Ovary (tissue), 9 donors: Measurements from ENCODE around the gene GOSR1. TPM values are rescaled to one million over a fixed set of nuclear protein-coding genes. Genes with fewer than 3 reads are reported as not detected.
"Not testable (repeated sequence)": the region's sequence is repeated elsewhere in the genome, so short reads cannot be mapped to it uniquely, and the experiment has no call there.

Source experiments
- DNase-seq, 5 donors: peaks; one replicate each; pipeline ENCODE4 v3.0.0-alpha.2; 2019 to 2020
- H3K27ac ChIP-seq, 2 donors: fragments of 200-600 bp; one replicate each; pipeline versions ENCODE4 v1.5.1 to v1.8.0; 2019 to 2022
- H3K27me3 ChIP-seq: fragments of 200-600 bp; one replicate; pipeline ENCODE4 v1.8.0; 2022
- H3K36me3 ChIP-seq: fragments of 200-600 bp; sonication (generic); one replicate; pipeline ENCODE4 v1.5.1; 2019
- H3K4me1 ChIP-seq: one replicate; pipeline ENCODE4 v1.8.1; 2013; ENCODE audit warnings: mild to moderate bottlenecking, moderate library complexity; ENCODE audit not compliant: insufficient read depth
- H3K4me3 ChIP-seq: fragments of 200-600 bp; sonication (generic); one replicate; pipeline ENCODE4 v1.5.1; 2017
- H3K9me3 ChIP-seq, 2 donors: fragments of 200-600 bp in 1 of 2; sonication (generic) in 1 of 2; one replicate each; pipeline versions ENCODE4 v1.5.1 to v1.8.1; 2013 to 2019; ENCODE audit warnings: mild to moderate bottlenecking in 1 of 2, moderate library complexity in 1 of 2
- CTCF ChIP-seq, 3 donors: fragments of 450-650 bp in 2 of 3; fragments of 200-600 bp in 1 of 3; IDR thresholded peaks; one replicate each; pipeline versions ENCODE4 v1.5.1 to v1.8.0; 2016 to 2022; ENCODE audit warnings: antibody characterized with exemption in 3 of 3, mild to moderate bottlenecking in 1 of 3
- EP300 ChIP-seq: sonication (generic); formaldehyde crosslinking; IDR thresholded peaks from one replicate; pipeline ENCODE4 v1.6.1; 2017; ENCODE audit warnings: antibody characterized with exemption
- POLR2A ChIP-seq: fragments of 450-650 bp; IDR thresholded peaks from one replicate; pipeline ENCODE4 v1.6.1; 2017; ENCODE audit warnings: antibody characterized with exemption, mild to moderate bottlenecking, moderate library complexity
- WGBS, 3 donors: extraction: QIAGEN DNeasy Blood & Tissue Kit in 1 of 3; methylation state at CpG; one replicate each; pipeline versions ENCODE4 v1.1.5 to v1.1.7; 2013 to 2017; 5-methylcytosine and 5-hydroxymethylcytosine counted together
- intact Hi-C, 4 donors: fragments of 100-400 bp; cut with DNase I; formaldehyde crosslinking; loops; one replicate each; pipeline versions ENCODE4 v1.11.0 to v1.15.1; 2022 to 2023
- polyA plus RNA-seq, 2 donors: library from polyadenylated mRNA; stranded (reverse); fragments of 200-250 nt in 1 of 2; fragments of 350-450 nt in 1 of 2; fragmentation: Illumina TruSeq in 1 of 2; extraction: RNeasy Lipid Tissue Mini Kit (QIAGEN cat#74804) in 1 of 2; gene quantifications; one replicate each; pipeline ENCODE4 v1.2.3, GENCODE V29; 2013 to 2014
- total RNA-seq, 7 donors: library from RNA; depleted of rRNA in 2 of 7; stranded (reverse); fragments of >200 nt in 2 of 7; fragmentation: NEBNext Ultra II Directional in 3 of 7; extraction: Animal tissue kit (Norgen Biotek cat#: 25700) in 3 of 7; gene quantifications; one replicate each; pipeline versions ENCODE4 v1.1.0 to v1.2.4, GENCODE V29; 2016 to 2023
- donor health status: DM: no; HTN: no; CAD: no; lungs with moderate emphysema.
- donor health status: DM: no; HTN: no; CAD: no.
- donor health status: Bipolar disorder and iron deficiency.
- donor health status: DM: yes; HTN: yes; CAD: no.
- donor health status: DM: no; HTN: no; CAD: no.
- donor health status: DM: yes; HTN: yes; CAD: no.

The GOSR1 gene
- total and polyA plus RNA-seq, 9 donors, result 19.1 to 66.9 (median 53.9) TPM

GRCh38 chr17:30552994-30553566 lies 75.9 kb downstream of the GOSR1 start:
- peak in 2 of 5 donors; percentile 6 to 11 for DNase-seq
- H3K4me3 ChIP-seq, result no peak overlapping the region
- intact Hi-C loops, result no loop called here
- H3K36me3 ChIP-seq, result no peaks in the 10 kb centered on the region
- H3K9me3 ChIP-seq, result no peaks in the 10 kb centered on the region
- no peaks in the 10 kb centered on the region for H3K27me3 ChIP-seq
- no peak for TF ChIP-seq EP300
- TF ChIP-seq CTCF (IDR thresholded peaks at IDR 0.05), result no peak
- no peak for TF ChIP-seq POLR2A
- WGBS, 3 donors, result 94 to 97% (median 95%) methylated on average over 9 to 10 of the region's 10 CpGs
- no peaks in the 10 kb centered on the region for H3K4me1 ChIP-seq
- H3K27ac ChIP-seq, result no peak overlapping the region

- H3K27me3 ChIP-seq, H3K4me3 ChIP-seq, H3K27ac ChIP-seq, H3K4me1 ChIP-seq, H3K9me3 ChIP-seq, H3K36me3 ChIP-seq, intact Hi-C loops: not testable (repeated sequence)
- DNase-seq, result peak in 1 of 5 donors; percentile 12
- WGBS, 3 donors, result 89 to 91% (median 90%) methylated on average over 4 of the region's 4 CpGs
Measured at GRCh38 chr17:30553823-30554440, 76.7 kb downstream of the GOSR1 start.

- H3K27me3 ChIP-seq, result no peaks in the 10 kb centered on the region
- H3K9me3 ChIP-seq, result no peaks in the 10 kb centered on the region
- intact Hi-C loops, result no loop called here
- H3K27ac ChIP-seq, result no peak overlapping the region
- no peaks in the 10 kb centered on the region for H3K4me1 ChIP-seq
- 79 to 83% (median 81%) methylated on average over 20 of the region's 20 CpGs for WGBS, 3 donors
- H3K4me3 ChIP-seq, result no peak overlapping the region
- peak in 2 of 5 donors; percentile 10 to 21 for DNase-seq
- H3K36me3 ChIP-seq, result no peaks in the 10 kb centered on the region
- TF ChIP-seq POLR2A (no peak), CTCF (IDR thresholded peaks at IDR 0.05) (no peak), EP300 (no peak)
Measured at GRCh38 chr17:30554839-30555751, 77.9 kb downstream of the GOSR1 start.

GRCh38 chr17:30555942-30556341 lies 78.7 kb downstream of the GOSR1 start:
- Histone ChIP-seq H3K4me1 (no peaks in the 10 kb centered on the region), H3K4me3 (no peak overlapping the region), H3K9me3 (no peaks in the 10 kb centered on the region), H3K36me3 (no peaks in the 10 kb centered on the region), H3K27ac (no peak overlapping the region), H3K27me3 (no peaks in the 10 kb centered on the region)
- TF ChIP-seq POLR2A (no peak), CTCF (IDR thresholded peaks at IDR 0.05) (no peak), EP300 (no peak)
- intact Hi-C loops, result no loop called here
- no peak for DNase-seq
- WGBS, 3 donors, result 92 to 95% (median 95%) methylated on average over 5 of the region's 5 CpGs
